WI38 (cell line): ENCODE results near the gene TTC27.
"Not testable (repeated sequence)": the region's sequence is repeated elsewhere in the genome, so short reads cannot be mapped to it uniquely, and the experiment has no call there.

Source experiments
- H3K4me3 ChIP-seq: 2 replicates; pipeline ENCODE4 v1.5.1; 2011; ENCODE audit warnings: low read depth, mild to moderate bottlenecking, control low read depth, low read length
- CTCF ChIP-seq: IDR thresholded peaks from 2 replicates; pipeline ENCODE4 v1.5.1; 2012; ENCODE audit warnings: low read depth, mild to moderate bottlenecking, control low read depth, low read length

The TTC27 gene

DNA sequence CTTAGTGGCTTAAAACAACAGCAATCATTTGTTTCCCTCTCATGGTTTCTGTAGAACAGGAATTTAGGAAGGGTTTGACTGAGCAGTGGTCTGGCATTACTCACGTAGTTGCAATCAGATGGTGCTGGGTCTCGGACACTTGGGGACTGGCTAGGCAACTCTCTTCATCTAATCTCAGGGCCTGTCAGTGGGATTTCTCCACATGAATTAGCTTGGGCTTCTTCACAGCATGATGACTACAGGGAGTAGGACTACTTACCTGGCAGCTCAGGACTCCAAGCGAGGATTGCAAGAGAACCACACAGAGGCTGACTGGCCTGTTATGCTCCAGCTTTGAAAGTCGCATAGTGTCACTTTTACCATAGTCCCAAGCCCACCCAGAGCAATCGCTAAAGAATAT lies 125.1 kb downstream of the TTC27 start:
- TF ChIP-seq CTCF, result no peak
- H3K4me3 ChIP-seq, result no peak overlapping the region

DNA sequence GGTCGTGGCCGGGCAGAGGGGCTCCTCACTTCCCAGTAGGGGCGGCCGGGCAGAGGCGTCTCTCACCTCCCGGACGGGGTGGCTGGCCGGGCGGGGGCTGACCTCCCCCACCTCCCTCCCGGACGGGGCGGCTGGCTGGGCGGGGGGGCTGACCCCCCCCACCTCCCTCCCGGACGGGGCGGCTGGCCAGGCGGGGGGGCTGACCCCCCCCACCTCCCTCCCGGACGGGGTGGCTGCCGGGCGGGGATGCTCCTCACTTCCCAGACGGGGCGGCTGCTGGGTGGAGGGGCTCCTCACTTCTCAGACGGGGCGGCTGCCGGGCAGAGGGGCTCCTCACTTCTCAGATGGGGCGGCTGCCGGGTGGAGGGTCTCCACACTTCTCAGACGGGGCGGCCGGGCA lies 126.8 kb downstream of the TTC27 start:
- not testable (repeated sequence) for H3K4me3 ChIP-seq

- H3K4me3 ChIP-seq, result no peak overlapping the region
- no peak for TF ChIP-seq CTCF
Observed at GRCh38 chr2:32755666-32756065, 127.8 kb downstream of the TTC27 start.

GRCh38 chr2:32756074-32756727 lies 128.4 kb downstream of the TTC27 start:
- TF ChIP-seq CTCF, result no peak
- no peak overlapping the region for H3K4me3 ChIP-seq

DNA sequence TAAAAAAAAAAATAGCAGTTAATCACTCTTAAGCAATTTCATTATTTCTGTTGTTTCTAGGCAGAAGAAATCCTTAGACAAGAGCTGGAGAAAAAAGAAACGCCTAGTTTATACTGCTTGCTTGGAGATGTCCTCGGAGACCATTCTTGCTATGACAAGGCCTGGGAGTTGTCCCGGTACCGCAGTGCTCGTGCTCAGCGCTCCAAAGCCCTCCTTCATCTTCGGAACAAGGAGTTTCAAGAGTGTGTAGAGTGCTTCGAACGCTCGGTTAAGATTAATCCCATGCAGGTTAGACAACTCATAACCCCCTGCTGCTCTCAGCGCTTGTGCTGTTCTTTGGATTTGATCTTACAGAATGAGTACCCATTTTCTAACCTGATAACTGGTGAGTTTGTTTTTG lies 130.4 kb downstream of the TTC27 start:
- H3K4me3 ChIP-seq, result no peak overlapping the region
- TF ChIP-seq CTCF, result no peak

DNA sequence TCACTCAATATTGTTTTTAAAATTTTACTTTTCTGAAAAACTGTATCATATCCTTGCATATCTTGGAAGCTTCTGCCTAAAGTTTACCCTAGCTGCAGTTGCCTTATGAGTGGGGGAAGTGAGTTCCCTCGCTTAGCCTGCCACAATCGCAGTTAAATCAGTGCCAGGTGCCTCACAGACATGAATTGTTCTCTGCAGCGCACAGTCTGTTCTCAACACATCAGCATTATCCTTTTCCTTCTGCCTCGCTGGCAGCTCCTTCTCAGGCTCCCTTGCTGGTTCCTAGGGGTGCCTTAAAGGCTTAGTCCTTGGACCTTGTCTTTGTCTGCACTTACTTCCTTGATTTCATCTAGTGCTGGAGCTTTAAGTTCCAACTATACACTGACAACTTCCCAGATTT lies 132.8 kb downstream of the TTC27 start:
- TF ChIP-seq CTCF, result no peak
- no peak overlapping the region for H3K4me3 ChIP-seq

DNA sequence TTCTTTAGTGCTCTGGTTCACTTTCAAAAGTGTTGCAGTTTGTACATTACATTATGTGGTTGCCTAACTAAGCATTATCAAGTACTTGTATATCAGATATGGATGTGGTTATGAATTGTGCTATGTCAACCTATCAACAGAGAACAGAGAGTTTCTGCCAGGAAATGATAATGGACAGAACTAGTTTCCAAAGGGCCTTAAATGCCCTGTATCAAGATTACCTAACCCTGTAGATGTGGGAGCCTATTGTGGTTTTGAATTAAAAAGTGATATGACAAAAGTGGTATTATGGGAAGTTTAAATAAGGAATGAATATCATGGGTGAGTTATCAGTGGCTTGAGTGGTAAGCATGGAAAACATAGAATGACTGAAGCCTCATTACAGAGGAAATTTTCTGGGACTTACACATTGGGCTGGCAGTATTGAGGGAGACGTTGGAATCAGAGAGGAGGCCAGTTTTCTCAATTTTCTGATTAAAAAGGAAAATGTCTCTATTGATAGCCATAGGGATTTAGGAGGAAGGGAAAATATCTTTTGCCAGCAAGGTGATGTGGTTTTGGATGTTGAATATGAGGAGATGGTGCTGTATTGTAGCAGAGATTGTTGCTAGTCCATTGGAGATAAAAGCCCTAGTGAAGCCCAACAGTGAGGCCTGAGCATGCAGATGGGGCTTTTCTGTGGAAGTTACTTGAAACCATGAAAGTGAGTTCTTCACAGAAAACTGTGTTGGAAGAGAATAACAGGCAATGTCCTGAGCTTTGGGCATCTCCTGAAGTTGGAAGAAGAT lies 140.7 kb downstream of the TTC27 start:
- no peak for TF ChIP-seq CTCF

More for the DNA sequence above, 140.7 kb downstream of the TTC27 start:
- no peak overlapping the region for H3K4me3 ChIP-seq
